ENCODE data around the gene SCD.

DNA sequence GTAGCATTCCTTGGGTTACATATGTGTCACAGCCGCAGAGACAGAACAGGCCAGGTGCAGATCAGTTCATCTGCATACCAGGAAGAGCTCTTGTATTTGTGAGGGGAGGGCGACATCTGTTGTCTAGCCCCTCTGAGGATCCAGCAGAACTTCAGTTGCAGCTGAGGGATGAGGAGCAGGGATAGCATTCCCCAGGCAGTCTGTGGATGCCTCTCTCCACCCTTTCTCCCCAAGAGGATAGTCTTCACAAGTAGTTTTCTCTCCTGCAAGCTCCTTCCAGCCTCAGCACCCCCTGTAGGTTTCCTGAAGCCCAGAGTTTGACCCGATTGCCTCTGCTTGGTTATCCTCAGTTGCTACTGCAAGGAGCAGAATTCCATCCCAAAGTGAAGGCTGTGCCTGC is 2.6 kb downstream of the SCD start:
- TF ChIP-seq EZH2phosphoT487 (IDR thresholded peaks at IDR 0.05; ENCODE audit: insufficient read depth, low read depth) (no peak), EZH2 (IDR thresholded peaks at IDR 0.05; ENCODE audit: insufficient read depth, poor library complexity, severe bottlenecking) (no peak)
